Measurements from ENCODE around the gene SELENOS. TPM values are rescaled to one million over a fixed set of nuclear protein-coding genes. Genes with fewer than 3 reads are reported as not detected.

The SELENOS gene
- polyA plus RNA-seq, 3 donors, result 40.2 to 70.2 (median 51.6) TPM

DNA sequence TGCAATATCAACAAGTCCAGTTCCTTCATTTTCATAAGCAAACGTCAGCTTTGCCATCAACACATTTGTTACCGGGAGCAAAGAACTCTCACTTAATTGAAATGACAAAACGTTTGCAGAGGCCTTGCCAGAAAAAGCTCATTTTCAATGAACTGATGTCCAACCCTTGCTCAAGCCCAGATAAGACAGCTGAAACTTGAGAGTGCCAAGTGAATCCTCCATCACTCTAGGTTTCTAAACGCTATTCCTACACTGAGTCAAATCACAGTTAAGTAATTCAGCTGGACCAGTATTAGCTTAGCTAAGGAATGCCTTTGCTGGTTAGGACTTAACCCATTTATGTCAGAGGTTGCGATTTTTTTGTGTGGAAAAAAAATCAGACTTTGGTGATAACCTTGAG lies 36.9 kb downstream of the SELENOS start:
- Histone ChIP-seq H3K79me2 (ENCODE audit: insufficient read depth, low read length) (peaks cover 98% of the 10 kb centered on the region), H3K36me3 (replicated peaks in 1 of 2; ENCODE audit: control insufficient read depth in 1 of 2, insufficient read depth in 2 of 2, low read length in 2 of 2) (no peaks in the 10 kb centered on the region), H3K9ac (ENCODE audit: insufficient read depth, low read length, poor library complexity, severe bottlenecking) (no peak overlapping the region), H3K27ac (ENCODE audit: low read depth in 1 of 2, low read length in 2 of 2) (peak overlapping the region in 1 of 2 donors; percentile 87), H3K9me3 (replicated peaks in 1 of 2; ENCODE audit: control insufficient read depth in 1 of 2, insufficient read depth in 1 of 2, low read length in 2 of 2) (no peaks in the 10 kb centered on the region), H2AFZ (ENCODE audit: insufficient read depth, low read depth, low read length, poor library complexity, severe bottlenecking) (no peak overlapping the region), H4K20me1 (ENCODE audit: insufficient read depth, low read length) (peaks cover 24% of the 10 kb centered on the region), H3K4me1 (ENCODE audit: control insufficient read depth in 1 of 2, insufficient read depth in 2 of 2, low read length in 2 of 2) (peaks cover 99% of the 10 kb centered on the region in 2 donors), H3K27me3 (ENCODE audit: control insufficient read depth in 2 of 2, insufficient read depth in 2 of 2, low read length in 2 of 2) (no peaks in the 10 kb centered on the region), H3K4me2 (replicated peaks; ENCODE audit: extremely low read depth, low read length, poor library complexity, severe bottlenecking) (peak overlapping the region; percentile 58), H3K4me3 (replicated peaks in 1 of 3; ENCODE audit: low read depth in 2 of 3, low read length in 3 of 3) (peak overlapping the region in 1 of 3 experiments; percentile 58)
- peak overlapping the region; percentile 87 to 96 (median 92) for H3K27ac Mint-ChIP-seq
- 0% methylated on average over 1 of the region's 5 CpGs for WGBS (ENCODE audit: insufficient coverage)
- TF ChIP-seq, protein P1, sequence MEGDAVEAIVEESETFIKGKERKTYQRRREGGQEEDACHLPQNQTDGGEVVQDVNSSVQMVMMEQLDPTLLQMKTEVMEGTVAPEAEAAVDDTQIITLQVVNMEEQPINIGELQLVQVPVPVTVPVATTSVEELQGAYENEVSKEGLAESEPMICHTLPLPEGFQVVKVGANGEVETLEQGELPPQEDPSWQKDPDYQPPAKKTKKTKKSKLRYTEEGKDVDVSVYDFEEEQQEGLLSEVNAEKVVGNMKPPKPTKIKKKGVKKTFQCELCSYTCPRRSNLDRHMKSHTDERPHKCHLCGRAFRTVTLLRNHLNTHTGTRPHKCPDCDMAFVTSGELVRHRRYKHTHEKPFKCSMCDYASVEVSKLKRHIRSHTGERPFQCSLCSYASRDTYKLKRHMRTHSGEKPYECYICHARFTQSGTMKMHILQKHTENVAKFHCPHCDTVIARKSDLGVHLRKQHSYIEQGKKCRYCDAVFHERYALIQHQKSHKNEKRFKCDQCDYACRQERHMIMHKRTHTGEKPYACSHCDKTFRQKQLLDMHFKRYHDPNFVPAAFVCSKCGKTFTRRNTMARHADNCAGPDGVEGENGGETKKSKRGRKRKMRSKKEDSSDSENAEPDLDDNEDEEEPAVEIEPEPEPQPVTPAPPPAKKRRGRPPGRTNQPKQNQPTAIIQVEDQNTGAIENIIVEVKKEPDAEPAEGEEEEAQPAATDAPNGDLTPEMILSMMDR (IDR thresholded peaks at IDR 0.05), result no peak
- intact Hi-C loops (cut with micrococcal nuclease), result loop anchor here (5.0 kb wide), 2 partner anchors 38 to 48 kb away; no protein-coding TSS in a partner anchor
- peaks cover 4 to 21% of the 10 kb centered on the region in 2 donors for H3K36me3 Mint-ChIP-seq
- H3K4me3 Mint-ChIP-seq, result peak overlapping the region; percentile 2 to 54
- H3K27me3 Mint-ChIP-seq (ENCODE audit: low read depth in 3 of 3), result peaks cover 0 to 2% (median 0%) of the 10 kb centered on the region in 3 donors
- peaks cover 96% of the 10 kb centered on the region for H3K4me1 Mint-ChIP-seq
- no peak for DNase-seq
- H3K9me3 Mint-ChIP-seq, result no peaks in the 10 kb centered on the region

DNA sequence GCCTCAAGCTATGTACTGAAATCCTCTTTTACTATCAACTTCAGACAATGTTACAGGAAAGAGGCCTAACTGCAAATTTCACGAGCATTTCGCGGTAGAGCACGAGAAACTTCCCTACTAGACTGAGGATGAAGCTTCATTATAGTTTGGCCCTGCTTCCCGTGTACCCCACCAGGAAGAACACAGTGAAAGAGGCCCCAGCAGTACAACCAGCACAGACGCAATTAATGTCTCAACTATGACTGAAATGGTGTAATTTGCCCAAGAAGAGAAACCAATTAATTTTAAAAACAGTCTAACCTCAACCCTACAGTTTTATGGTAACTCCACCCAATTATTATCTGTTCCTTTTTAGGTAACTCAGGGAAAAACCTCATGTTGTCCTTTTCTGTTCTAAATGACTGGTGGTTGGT lies 37.6 kb downstream of the SELENOS start:
- H3K4me3 Mint-ChIP-seq, result peak overlapping the region; percentile 54 to 59
- Histone ChIP-seq H3K79me2 (ENCODE audit: insufficient read depth, low read length) (peaks cover 98% of the 10 kb centered on the region), H3K27ac (ENCODE audit: low read depth in 1 of 2, low read length in 2 of 2) (peak overlapping the region; percentile 73 to 87), H3K9ac (ENCODE audit: insufficient read depth, low read length, poor library complexity, severe bottlenecking) (peak overlapping the region; percentile 17), H3K4me3 (replicated peaks in 1 of 3; ENCODE audit: low read depth in 2 of 3, low read length in 3 of 3) (peak overlapping the region in 2 of 3 experiments; percentile 10 to 58), H4K20me1 (ENCODE audit: insufficient read depth, low read length) (peaks cover 24% of the 10 kb centered on the region), H3K4me1 (ENCODE audit: control insufficient read depth in 1 of 2, insufficient read depth in 2 of 2, low read length in 2 of 2) (peaks cover 99% of the 10 kb centered on the region in 2 donors), H3K9me3 (replicated peaks in 1 of 2; ENCODE audit: control insufficient read depth in 1 of 2, insufficient read depth in 1 of 2, low read length in 2 of 2) (no peaks in the 10 kb centered on the region), H3K4me2 (replicated peaks; ENCODE audit: extremely low read depth, low read length, poor library complexity, severe bottlenecking) (peak overlapping the region; percentile 58), H3K36me3 (replicated peaks in 1 of 2; ENCODE audit: control insufficient read depth in 1 of 2, insufficient read depth in 2 of 2, low read length in 2 of 2) (peaks cover 4 to 6% of the 10 kb centered on the region in 2 donors), H2AFZ (ENCODE audit: insufficient read depth, low read depth, low read length, poor library complexity, severe bottlenecking) (no peak overlapping the region), H3K27me3 (ENCODE audit: control insufficient read depth in 2 of 2, insufficient read depth in 2 of 2, low read length in 2 of 2) (no peaks in the 10 kb centered on the region)
- intact Hi-C loops (cut with micrococcal nuclease), result loop anchor here (5.0 kb wide), 2 partner anchors 37 to 47 kb away; no protein-coding TSS in a partner anchor
- H3K27ac Mint-ChIP-seq, result peak overlapping the region; percentile 87 to 96 (median 92)
- 0% methylated on average over 3 of the region's 6 CpGs for WGBS (ENCODE audit: insufficient coverage)
- DNase-seq, result peak; percentile 33 to 43 (median 37)
- H3K27me3 Mint-ChIP-seq (ENCODE audit: low read depth in 3 of 3), result peaks cover 0 to 2% (median 0%) of the 10 kb centered on the region in 3 donors
- peaks cover 96% of the 10 kb centered on the region for H3K4me1 Mint-ChIP-seq
- no peaks in the 10 kb centered on the region for H3K9me3 Mint-ChIP-seq
- H3K36me3 Mint-ChIP-seq, result peaks cover 10 to 23% of the 10 kb centered on the region in 2 donors
- TF ChIP-seq, protein P1 (IDR thresholded peaks at IDR 0.05), result no peak
